ENCODE data around the gene SLC6A1.

DNA sequence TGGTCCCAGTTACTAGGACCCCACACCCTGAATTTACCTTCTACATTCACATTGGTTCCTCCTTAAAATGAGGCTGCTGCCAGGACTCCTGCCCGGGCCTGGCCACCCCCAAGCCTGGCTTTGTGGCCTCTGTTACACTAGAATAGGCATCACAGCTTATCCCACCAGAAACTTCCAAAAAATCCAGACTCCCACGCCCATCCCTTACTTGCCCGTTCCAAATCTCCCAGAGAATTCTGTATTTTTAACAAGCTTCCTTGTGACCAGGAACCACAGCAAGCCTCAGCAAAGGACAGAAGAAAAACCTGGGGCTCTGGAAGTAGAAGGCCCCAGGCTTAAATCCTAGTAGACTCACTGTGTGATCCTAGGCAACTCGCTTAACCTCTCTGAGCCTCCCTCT, 36.0 kb upstream of the SLC6A1 start:
- TF ChIP-seq OSR1 (CRISPR knock-in tag; IDR thresholded peaks at IDR 0.05), result no peak
- TF ChIP-seq, protein P1, sequence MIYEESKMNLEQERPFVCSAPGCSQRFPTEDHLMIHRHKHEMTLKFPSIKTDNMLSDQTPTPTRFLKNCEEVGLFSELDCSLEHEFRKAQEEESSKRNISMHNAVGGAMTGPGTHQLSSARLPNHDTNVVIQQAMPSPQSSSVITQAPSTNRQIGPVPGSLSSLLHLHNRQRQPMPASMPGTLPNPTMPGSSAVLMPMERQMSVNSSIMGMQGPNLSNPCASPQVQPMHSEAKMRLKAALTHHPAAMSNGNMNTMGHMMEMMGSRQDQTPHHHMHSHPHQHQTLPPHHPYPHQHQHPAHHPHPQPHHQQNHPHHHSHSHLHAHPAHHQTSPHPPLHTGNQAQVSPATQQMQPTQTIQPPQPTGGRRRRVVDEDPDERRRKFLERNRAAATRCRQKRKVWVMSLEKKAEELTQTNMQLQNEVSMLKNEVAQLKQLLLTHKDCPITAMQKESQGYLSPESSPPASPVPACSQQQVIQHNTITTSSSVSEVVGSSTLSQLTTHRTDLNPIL (CRISPR knock-in tag; IDR thresholded peaks at IDR 0.05; ENCODE audit: low read depth), result no peak
- no peak for TF ChIP-seq RARB (CRISPR knock-in tag; IDR thresholded peaks at IDR 0.05)
- TF ChIP-seq, protein P2, sequence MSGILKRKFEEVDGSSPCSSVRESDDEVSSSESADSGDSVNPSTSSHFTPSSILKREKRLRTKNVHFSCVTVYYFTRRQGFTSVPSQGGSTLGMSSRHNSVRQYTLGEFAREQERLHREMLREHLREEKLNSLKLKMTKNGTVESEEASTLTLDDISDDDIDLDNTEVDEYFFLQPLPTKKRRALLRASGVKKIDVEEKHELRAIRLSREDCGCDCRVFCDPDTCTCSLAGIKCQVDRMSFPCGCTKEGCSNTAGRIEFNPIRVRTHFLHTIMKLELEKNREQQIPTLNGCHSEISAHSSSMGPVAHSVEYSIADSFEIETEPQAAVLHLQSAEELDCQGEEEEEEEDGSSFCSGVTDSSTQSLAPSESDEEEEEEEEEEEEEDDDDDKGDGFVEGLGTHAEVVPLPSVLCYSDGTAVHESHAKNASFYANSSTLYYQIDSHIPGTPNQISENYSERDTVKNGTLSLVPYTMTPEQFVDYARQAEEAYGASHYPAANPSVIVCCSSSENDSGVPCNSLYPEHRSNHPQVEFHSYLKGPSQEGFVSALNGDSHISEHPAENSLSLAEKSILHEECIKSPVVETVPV (CRISPR knock-in tag; IDR thresholded peaks at IDR 0.05), result no peak
- TF ChIP-seq ZNF70 (CRISPR knock-in tag; IDR thresholded peaks at IDR 0.05), result no peak
- no peak for TF ChIP-seq TCF4 (CRISPR knock-in tag; IDR thresholded peaks at IDR 0.05; ENCODE audit: borderline replicate concordance)
- no peak for TF ChIP-seq ZNF565 (CRISPR knock-in tag; conservative IDR thresholded peaks at IDR 0.05; ENCODE audit: low read depth)
